Tibial nerve (tissue), 4 donors: ENCODE data around the gene ADGRD1. TPM values are rescaled to one million over a fixed set of nuclear protein-coding genes. Genes with fewer than 3 reads are reported as not detected.

Experiments used
- DNase-seq, 2 donors: peaks; one replicate each; pipeline ENCODE4 v3.0.0-alpha.2; 2019; ENCODE audit warnings: low spot score in 2 of 2
- H3K27ac ChIP-seq, 4 donors: fragments of 200-600 bp; sonication (generic) in 3 of 4; one replicate each; pipeline ENCODE4 v1.5.1; 2017 to 2019; ENCODE audit warnings: mild to moderate bottlenecking in 1 of 4
- H3K27me3 ChIP-seq, 2 donors: fragments of 200-600 bp; sonication (generic) in 1 of 2; one replicate each; pipeline versions ENCODE4 v1.5.1 to v1.6.0; 2017 to 2019
- H3K36me3 ChIP-seq, 3 donors: fragments of 200-600 bp; sonication (generic); one replicate each; pipeline ENCODE4 v1.5.1; 2018 to 2019
- H3K4me1 ChIP-seq, 4 donors: fragments of 200-600 bp; sonication (generic) in 3 of 4; one replicate each; pipeline ENCODE4 v1.5.1; 2017 to 2019
- H3K4me3 ChIP-seq, 4 donors: fragments of 200-600 bp; sonication (generic) in 3 of 4; one replicate each; pipeline ENCODE4 v1.5.1; 2017 to 2019; ENCODE audit warnings: mild to moderate bottlenecking in 1 of 4, moderate library complexity in 1 of 4
- H3K9me3 ChIP-seq, 4 donors: fragments of 200-600 bp; sonication (generic) in 3 of 4; one replicate each; pipeline ENCODE4 v1.5.1; 2017 to 2019
- CTCF ChIP-seq, 5 experiments: fragments of 200-600 bp in 3 of 5; fragments of 450-650 bp in 2 of 5; sonication (generic) in 3 of 5; IDR thresholded peaks; one replicate each; pipeline ENCODE4 v1.5.1; 2016 to 2019; ENCODE audit warnings: antibody characterized with exemption in 5 of 5, mild to moderate bottlenecking in 3 of 5, moderate library complexity in 2 of 5
- EP300 ChIP-seq, 2 donors: sonication (generic); formaldehyde crosslinking; IDR thresholded peaks; one replicate each; pipeline ENCODE4 v1.6.1; 2017; ENCODE audit warnings: antibody characterized with exemption in 2 of 2, mild to moderate bottlenecking in 1 of 2
- POLR2A ChIP-seq, 2 donors: fragments of 450-650 bp; IDR thresholded peaks; one replicate each; pipeline ENCODE4 v1.6.1; 2017; ENCODE audit warnings: antibody characterized with exemption in 2 of 2, mild to moderate bottlenecking in 2 of 2, moderate library complexity in 2 of 2
- WGBS, 2 donors: methylation state at CpG; one replicate each; pipeline ENCODE4 v1.1.5; 2018; 5-methylcytosine and 5-hydroxymethylcytosine counted together
- small RNA-seq: library from RNA; depleted of rRNA; stranded (forward); fragments of <200 nt; gene quantifications from one replicate; pipeline ENCODE3, GENCODE V24; 2016
- total RNA-seq, 4 donors: library from RNA; depleted of rRNA; stranded (reverse); fragments of >200 nt; gene quantifications; one replicate each; pipeline ENCODE4 v1.1.0, GENCODE V29; 2016

The ADGRD1 gene
- total RNA-seq, 4 donors from 2014 or later = 99.0 to 179 (median 125) TPM

- no peak overlapping the region for H3K27ac ChIP-seq
- H3K9me3 ChIP-seq = peaks cover 0 to 10% (median 0%) of the 10 kb centered on the region in 4 donors
- TF ChIP-seq CTCF (IDR thresholded peaks at IDR 0.05) (no peak), POLR2A (IDR thresholded peaks at IDR 0.05) (no peak), EP300 (IDR thresholded peaks at IDR 0.05) (no peak)
- H3K36me3 ChIP-seq = no peaks in the 10 kb centered on the region
- no peak overlapping the region for H3K4me3 ChIP-seq
- no peaks in the 10 kb centered on the region for H3K4me1 ChIP-seq
- 86 to 90% methylated on average over 1 of the region's 1 CpG for WGBS, 2 donors
- no peak for DNase-seq
- H3K27me3 ChIP-seq = no peaks in the 10 kb centered on the region
Observed at GRCh38 chr12:131187602-131188001, 233.9 kb downstream of the ADGRD1 start.

- DNase-seq = no peak
- H3K27me3 ChIP-seq = no peaks in the 10 kb centered on the region
- 90 to 96% methylated on average over 6 of the region's 6 CpGs for WGBS, 2 donors
Observed at GRCh38 chr12:131188131-131189050, 234.7 kb downstream of the ADGRD1 start.

GRCh38 chr12:131189781-131190180, 236.1 kb downstream of the ADGRD1 start:
- Histone ChIP-seq H3K9me3 (peaks cover 0 to 1% (median 0%) of the 10 kb centered on the region in 4 donors), H3K27me3 (no peaks in the 10 kb centered on the region), H3K36me3 (no peaks in the 10 kb centered on the region), H3K27ac (no peak overlapping the region), H3K4me3 (no peak overlapping the region), H3K4me1 (no peaks in the 10 kb centered on the region)
- WGBS, 2 donors = 63 to 89% methylated on average over 1 of the region's 1 CpG
- TF ChIP-seq CTCF (IDR thresholded peaks at IDR 0.05) (no peak), POLR2A (IDR thresholded peaks at IDR 0.05) (no peak), EP300 (IDR thresholded peaks at IDR 0.05) (no peak)
- no peak for DNase-seq

More at GRCh38 chr12:131188131-131189050, 234.7 kb downstream of the ADGRD1 start:
- H3K27ac ChIP-seq = no peak overlapping the region
- TF ChIP-seq EP300 (IDR thresholded peaks at IDR 0.05) (no peak), CTCF (IDR thresholded peaks at IDR 0.05) (no peak), POLR2A (IDR thresholded peaks at IDR 0.05) (no peak)
- H3K9me3 ChIP-seq = peaks cover 0 to 10% (median 0%) of the 10 kb centered on the region in 4 donors
- no peaks in the 10 kb centered on the region for H3K36me3 ChIP-seq
- H3K4me1 ChIP-seq = no peaks in the 10 kb centered on the region
- H3K4me3 ChIP-seq = no peak overlapping the region

- no peak for DNase-seq
- H3K27me3 ChIP-seq = no peaks in the 10 kb centered on the region
- WGBS, 2 donors = 85 to 87% methylated on average over 4 of the region's 4 CpGs
- no peak overlapping the region for H3K4me3 ChIP-seq
- H3K4me1 ChIP-seq = no peaks in the 10 kb centered on the region
- H3K9me3 ChIP-seq = no peaks in the 10 kb centered on the region
- TF ChIP-seq CTCF (IDR thresholded peaks at IDR 0.05) (no peak), EP300 (IDR thresholded peaks at IDR 0.05) (no peak), POLR2A (IDR thresholded peaks at IDR 0.05) (no peak)
- H3K27ac ChIP-seq = no peak overlapping the region
- H3K36me3 ChIP-seq = no peaks in the 10 kb centered on the region
Observed at GRCh38 chr12:131190965-131191364, 237.3 kb downstream of the ADGRD1 start.

Small RNA genes within 50 kb of the gene (small RNA-seq; reads per million reads assigned to genes)
- gene RF00019 = not detected

Other genes starting within 250 kb of the ADGRD1 start
- gene RIMBP2, start 237.6 kb upstream of the ADGRD1 start, total RNA-seq = 1 to 10 TPM in 2 of 4 donors, under 1 TPM in 1, not detected in 1; 0.22 to 1.4 (median 1.2) TPM
- gene STX2, start 114.7 kb upstream of the ADGRD1 start, total RNA-seq = 10 to 100 TPM; 26.3 to 44.8 (median 33.6) TPM
- gene RAN, start 81.8 kb upstream of the ADGRD1 start, total RNA-seq = 100 to 1,000 TPM; 105 to 155 (median 124) TPM